ENCODE results near the gene ORC6. TPM values are rescaled to one million over a fixed set of nuclear protein-coding genes. Genes with fewer than 3 reads are reported as not detected.

The ORC6 gene
- total RNA-seq, 1 experiment from 2014 or later = 95.0 TPM

DNA sequence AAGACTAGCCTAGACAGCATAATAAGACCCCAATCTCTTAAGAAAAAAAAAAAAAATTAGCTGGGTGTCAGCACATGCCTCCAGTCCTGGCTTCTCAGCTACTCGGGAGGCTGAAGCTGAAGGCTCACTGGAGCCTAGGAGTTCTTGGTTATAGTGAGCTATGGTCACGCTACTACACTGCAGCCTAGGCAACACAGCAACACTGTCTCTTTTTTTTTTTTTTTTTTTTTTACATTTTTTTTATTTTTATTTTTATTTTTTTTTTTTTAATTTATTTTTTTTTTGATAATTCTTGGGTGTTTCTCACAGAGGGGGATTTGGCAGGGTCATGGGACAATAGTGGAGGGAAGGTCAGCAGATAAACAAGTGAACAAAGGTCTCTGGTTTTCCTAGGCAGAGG lies 4.1 kb downstream of the ORC6 start:
- no peak overlapping the region for H3K4me3 Mint-ChIP-seq
- H3K9me3 Mint-ChIP-seq = no peaks in the 10 kb centered on the region
- Histone ChIP-seq H3K14ac (ENCODE audit: insufficient read depth, low read length) (no peak overlapping the region), H2BK5ac (ENCODE audit: insufficient read length, low read length) (no peak overlapping the region), H3T11ph (ENCODE audit: low read length) (no peak overlapping the region), H3K27ac (ENCODE audit: insufficient read length, low read depth, low read length) (no peak overlapping the region), H4K5ac (ENCODE audit: insufficient read length, low read depth, low read length) (no peak overlapping the region), H3K79me1 (ENCODE audit: insufficient read depth, low read depth, low read length, poor library complexity, severe bottlenecking) (no peaks in the 10 kb centered on the region), H3K9me3 (ENCODE audit: control insufficient read depth, low read depth, low read length) (no peaks in the 10 kb centered on the region), H3K23me2 (ENCODE audit: insufficient read length, low read depth, low read length, poor library complexity, severe bottlenecking) (no peaks in the 10 kb centered on the region), H3K4me2 (ENCODE audit: insufficient read depth, insufficient read length, low read length) (no peak overlapping the region), H3K4me1 (ENCODE audit: insufficient read depth, low read length) (no peaks in the 10 kb centered on the region), H3K56ac (ENCODE audit: insufficient read length, low read depth, low read length) (no peak overlapping the region), H2BK20ac (ENCODE audit: low read depth, low read length, poor library complexity, severe bottlenecking) (no peak overlapping the region), H3K23ac (ENCODE audit: insufficient read length, low read depth, low read length) (no peak overlapping the region), H4K20me1 (ENCODE audit: control insufficient read depth, insufficient read depth, insufficient read length) (no peaks in the 10 kb centered on the region), H3K18ac (ENCODE audit: insufficient read length, low read depth, low read length) (no peak overlapping the region), H3K27me3 (ENCODE audit: insufficient read depth, low read length) (no peaks in the 10 kb centered on the region), H3K4ac (ENCODE audit: low read depth, low read length) (no peak overlapping the region), H2BK15ac (ENCODE audit: low read depth, low read length) (no peak overlapping the region), H3K9ac (ENCODE audit: extremely low read depth, insufficient read length, low read length) (no peak overlapping the region), H4K91ac (ENCODE audit: insufficient read length, low read depth, low read length) (no peak overlapping the region), H3K79me2 (ENCODE audit: insufficient read depth, low read length) (peaks cover 14% of the 10 kb centered on the region; the same call in 1 of the 2 replicates), H2AK5ac (ENCODE audit: insufficient read length, low read length) (no peak overlapping the region), H4K8ac (replicated peaks; ENCODE audit: insufficient read length, low read depth, low read length) (no peak overlapping the region), H2BK120ac (ENCODE audit: low read depth, low read length, poor library complexity, severe bottlenecking) (no peak overlapping the region), H2BK12ac (ENCODE audit: insufficient read length, low read depth, low read length) (no peak overlapping the region), H2AFZ (ENCODE audit: low read length) (no peak overlapping the region)
- H3K27ac Mint-ChIP-seq = no peak overlapping the region
- peaks cover 0 to 13% of the 10 kb centered on the region in 2 experiments; a peak in 3 of 4 replicates for H3K4me1 Mint-ChIP-seq
- H3K27me3 Mint-ChIP-seq (ENCODE audit: low read depth) = no peaks in the 10 kb centered on the region
- no peak for DNase-seq
- TF ChIP-seq, protein P1, sequence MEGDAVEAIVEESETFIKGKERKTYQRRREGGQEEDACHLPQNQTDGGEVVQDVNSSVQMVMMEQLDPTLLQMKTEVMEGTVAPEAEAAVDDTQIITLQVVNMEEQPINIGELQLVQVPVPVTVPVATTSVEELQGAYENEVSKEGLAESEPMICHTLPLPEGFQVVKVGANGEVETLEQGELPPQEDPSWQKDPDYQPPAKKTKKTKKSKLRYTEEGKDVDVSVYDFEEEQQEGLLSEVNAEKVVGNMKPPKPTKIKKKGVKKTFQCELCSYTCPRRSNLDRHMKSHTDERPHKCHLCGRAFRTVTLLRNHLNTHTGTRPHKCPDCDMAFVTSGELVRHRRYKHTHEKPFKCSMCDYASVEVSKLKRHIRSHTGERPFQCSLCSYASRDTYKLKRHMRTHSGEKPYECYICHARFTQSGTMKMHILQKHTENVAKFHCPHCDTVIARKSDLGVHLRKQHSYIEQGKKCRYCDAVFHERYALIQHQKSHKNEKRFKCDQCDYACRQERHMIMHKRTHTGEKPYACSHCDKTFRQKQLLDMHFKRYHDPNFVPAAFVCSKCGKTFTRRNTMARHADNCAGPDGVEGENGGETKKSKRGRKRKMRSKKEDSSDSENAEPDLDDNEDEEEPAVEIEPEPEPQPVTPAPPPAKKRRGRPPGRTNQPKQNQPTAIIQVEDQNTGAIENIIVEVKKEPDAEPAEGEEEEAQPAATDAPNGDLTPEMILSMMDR (conservative IDR thresholded peaks at IDR 0.05) = no peak
- WGBS (ENCODE audit: extremely low coverage, insufficient read length, low lambda C conversion rate) = no CpG with 5 or more reads among the region's 2 CpGs
- peaks cover 51 to 73% (median 55%) of the 10 kb centered on the region in 3 experiments for H3K36me3 Mint-ChIP-seq (ENCODE audit: insufficient read depth in 1 of 3, low read depth in 3 of 3)

Measured in H9 (cell line).